ENCODE results near the gene TRAPPC6A.

DNA sequence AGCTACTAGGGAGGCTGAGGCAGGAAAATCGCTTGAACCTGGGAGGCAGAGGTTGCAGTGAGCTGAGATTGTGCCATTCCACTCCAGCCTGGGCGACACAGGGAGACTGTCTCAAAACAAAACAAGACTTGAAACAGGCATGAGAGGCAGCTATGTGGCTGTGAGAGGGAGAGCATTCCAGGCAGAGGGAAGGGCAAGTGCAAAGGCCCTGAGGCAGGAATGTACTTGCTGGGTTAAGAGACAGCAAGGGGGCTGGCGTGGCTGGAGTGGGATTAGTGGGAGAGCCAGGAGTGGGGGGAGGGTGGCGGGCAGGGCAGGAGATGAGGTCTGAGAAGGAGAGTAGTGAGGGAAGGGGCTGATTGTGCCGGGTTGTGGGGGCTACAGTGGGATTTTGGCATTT lies 45.8 kb upstream of the TRAPPC6A start:
- TF ChIP-seq, protein P1, sequence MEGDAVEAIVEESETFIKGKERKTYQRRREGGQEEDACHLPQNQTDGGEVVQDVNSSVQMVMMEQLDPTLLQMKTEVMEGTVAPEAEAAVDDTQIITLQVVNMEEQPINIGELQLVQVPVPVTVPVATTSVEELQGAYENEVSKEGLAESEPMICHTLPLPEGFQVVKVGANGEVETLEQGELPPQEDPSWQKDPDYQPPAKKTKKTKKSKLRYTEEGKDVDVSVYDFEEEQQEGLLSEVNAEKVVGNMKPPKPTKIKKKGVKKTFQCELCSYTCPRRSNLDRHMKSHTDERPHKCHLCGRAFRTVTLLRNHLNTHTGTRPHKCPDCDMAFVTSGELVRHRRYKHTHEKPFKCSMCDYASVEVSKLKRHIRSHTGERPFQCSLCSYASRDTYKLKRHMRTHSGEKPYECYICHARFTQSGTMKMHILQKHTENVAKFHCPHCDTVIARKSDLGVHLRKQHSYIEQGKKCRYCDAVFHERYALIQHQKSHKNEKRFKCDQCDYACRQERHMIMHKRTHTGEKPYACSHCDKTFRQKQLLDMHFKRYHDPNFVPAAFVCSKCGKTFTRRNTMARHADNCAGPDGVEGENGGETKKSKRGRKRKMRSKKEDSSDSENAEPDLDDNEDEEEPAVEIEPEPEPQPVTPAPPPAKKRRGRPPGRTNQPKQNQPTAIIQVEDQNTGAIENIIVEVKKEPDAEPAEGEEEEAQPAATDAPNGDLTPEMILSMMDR (conservative IDR thresholded peaks at IDR 0.05 in 1 of 2, IDR thresholded peaks at IDR 0.05 in 1 of 2; ENCODE audit: low read depth in 1 of 2, low read length in 2 of 2) = no peak
- TF ChIP-seq EZH2 (IDR thresholded peaks at IDR 0.05; ENCODE audit: low read length, missing control alignments) = no peak

Measured in fibroblast of lung (primary cell).